ENCODE measurements around the gene HIF1A.

- TF ChIP-seq POLR2A (IDR thresholded peaks at IDR 0.05; ENCODE audit: control extremely low read depth in 1 of 2, low read depth in 2 of 2, low read length in 2 of 2): peak; percentile 78 to 95
- no peak for TF ChIP-seq CTCF (IDR thresholded peaks at IDR 0.05; ENCODE audit: control extremely low read depth in 1 of 3, insufficient read depth in 1 of 3, low read depth in 1 of 3, low read length in 3 of 3)
- no peak for TF ChIP-seq SIRT6 (IDR thresholded peaks at IDR 0.05; ENCODE audit: low read length)
- TF ChIP-seq TAF1 (IDR thresholded peaks at IDR 0.05; ENCODE audit: low read depth, low read length): peak; percentile 83
- TF ChIP-seq RXRA (IDR thresholded peaks at IDR 0.05; ENCODE audit: insufficient read depth, low read depth, low read length): no peak
- TF ChIP-seq EZH2 (IDR thresholded peaks at IDR 0.05; ENCODE audit: low read depth, low read length, severe bottlenecking): no peak
- no peak for TF ChIP-seq SRF (IDR thresholded peaks at IDR 0.05; ENCODE audit: low read depth, low read length)
- no peak for TF ChIP-seq RNF2 (IDR thresholded peaks at IDR 0.05; ENCODE audit: borderline replicate concordance, low read depth, low read length, missing control alignments, poor library complexity, severe bottlenecking)
Observed at GRCh38 chr14:61761959-61762786, 66.9 kb downstream of the HIF1A start, which contains the start of gene SNAPC1.
